SU-DHL-6 (cell line): Measurements from ENCODE around the gene TRIM2.

Source experiments
- H2AFZ ChIP-seq: fragments of 200-600 bp; sonication (generic); 2 replicates; pipeline ENCODE4 v1.6.1; 2014; ENCODE audit warnings: low read depth, mild to moderate bottlenecking, moderate library complexity, mixed read lengths, antibody characterized with exemption, low read length; ENCODE audit not compliant: severe bottlenecking
- H3F3A ChIP-seq: fragments of 200-600 bp; shearing (Covaris generic); 2 replicates; pipeline ENCODE4 v1.6.0; 2016; ENCODE audit warnings: antibody characterized with exemption, mild to moderate bottlenecking; ENCODE audit not compliant: insufficient read depth
- H3K27ac ChIP-seq: fragments of 200-600 bp; sonication (generic); 2 replicates; pipeline ENCODE4 v1.5.1; 2016; ENCODE audit warnings: low read depth, mild to moderate bottlenecking, low read length, moderate library complexity, mixed read lengths
- H3K27me3 ChIP-seq: fragments of 200-600 bp; sonication (generic), shearing (Covaris generic); 2 replicates; pipeline ENCODE4 v1.6.0; 2014; ENCODE audit warnings: mild to moderate bottlenecking, low read length
- H3K36me3 ChIP-seq: fragments of 200-600 bp; sonication (generic); 2 replicates; pipeline ENCODE4 v1.6.1; 2014; ENCODE audit warnings: mild to moderate bottlenecking, low read length, mixed read lengths
- H3K4me2 ChIP-seq: fragments of 300-600, 200-600 bp; shearing (Covaris generic), sonication (generic); 2 replicates; pipeline ENCODE4 v1.6.0; 2014; ENCODE audit warnings: low read length, low read depth, mild to moderate bottlenecking; ENCODE audit not compliant: poor library complexity, severe bottlenecking
- H3K4me3 ChIP-seq: fragments of 200-600 bp; sonication (generic); 2 replicates; pipeline ENCODE4 v1.5.1; 2014; ENCODE audit warnings: antibody characterized with exemption, low read length, mild to moderate bottlenecking, mixed read lengths; ENCODE audit not compliant: insufficient read depth, poor library complexity, severe bottlenecking
- H3K79me2 ChIP-seq: fragments of 200-600 bp; sonication (generic); 2 replicates; pipeline ENCODE4 v1.6.1; 2014; ENCODE audit warnings: mild to moderate bottlenecking, low read length, moderate library complexity; ENCODE audit not compliant: insufficient read depth
- H3K9ac ChIP-seq: fragments of 200-600 bp; sonication (generic); 2 replicates; pipeline ENCODE4 v1.7.0; 2014; ENCODE audit warnings: mild to moderate bottlenecking, low read length
- H3K9me2 ChIP-seq: fragments of 200-600 bp; sonication (generic); replicated peaks from 2 replicates; pipeline ENCODE4 v1.6.1; 2014; ENCODE audit warnings: low read length; ENCODE audit not compliant: insufficient read depth
- H3K9me3 ChIP-seq: fragments of 200-600 bp; sonication (generic); 2 replicates; pipeline ENCODE4 v1.6.1; 2014; ENCODE audit warnings: low read length, mixed read lengths; ENCODE audit not compliant: insufficient read depth
- H4K20me1 ChIP-seq: fragments of 200-600 bp; sonication (generic); 2 replicates; pipeline ENCODE4 v1.6.1; 2014; ENCODE audit warnings: low read depth, mild to moderate bottlenecking, antibody characterized with exemption, low read length, moderate library complexity, mixed read lengths
- EZH2phosphoT487 ChIP-seq: fragments of 200-600 bp; sonication (generic), shearing (Covaris generic); conservative IDR thresholded peaks from 2 replicates; pipeline ENCODE4 v1.6.1; 2018; ENCODE audit warnings: mild to moderate bottlenecking, antibody characterized with exemption, low read length, moderate library complexity, mixed read lengths
- TF ChIP-seq, protein P1 (sequence below): fragments of 200-600 bp; sonication (generic); IDR thresholded peaks from one replicate; pipeline ENCODE4 v1.5.1; 2017; ENCODE audit warnings: antibody characterized with exemption, mild to moderate bottlenecking, low read length, moderate library complexity; ENCODE audit not compliant: insufficient read depth, poor library complexity, severe bottlenecking

Gene TRIM2

GRCh38 chr4:153189016-153189801 is 15.0 kb upstream of the TRIM2 start:
- H3K27ac ChIP-seq: no peak overlapping the region
- H3K4me3 ChIP-seq: no peak overlapping the region
- H3K36me3 ChIP-seq: no peaks in the 10 kb centered on the region
- H3K9ac ChIP-seq: no peak overlapping the region
- H3K4me2 ChIP-seq: no peak overlapping the region
- no peaks in the 10 kb centered on the region for H3K9me2 ChIP-seq
- TF ChIP-seq, protein P1, sequence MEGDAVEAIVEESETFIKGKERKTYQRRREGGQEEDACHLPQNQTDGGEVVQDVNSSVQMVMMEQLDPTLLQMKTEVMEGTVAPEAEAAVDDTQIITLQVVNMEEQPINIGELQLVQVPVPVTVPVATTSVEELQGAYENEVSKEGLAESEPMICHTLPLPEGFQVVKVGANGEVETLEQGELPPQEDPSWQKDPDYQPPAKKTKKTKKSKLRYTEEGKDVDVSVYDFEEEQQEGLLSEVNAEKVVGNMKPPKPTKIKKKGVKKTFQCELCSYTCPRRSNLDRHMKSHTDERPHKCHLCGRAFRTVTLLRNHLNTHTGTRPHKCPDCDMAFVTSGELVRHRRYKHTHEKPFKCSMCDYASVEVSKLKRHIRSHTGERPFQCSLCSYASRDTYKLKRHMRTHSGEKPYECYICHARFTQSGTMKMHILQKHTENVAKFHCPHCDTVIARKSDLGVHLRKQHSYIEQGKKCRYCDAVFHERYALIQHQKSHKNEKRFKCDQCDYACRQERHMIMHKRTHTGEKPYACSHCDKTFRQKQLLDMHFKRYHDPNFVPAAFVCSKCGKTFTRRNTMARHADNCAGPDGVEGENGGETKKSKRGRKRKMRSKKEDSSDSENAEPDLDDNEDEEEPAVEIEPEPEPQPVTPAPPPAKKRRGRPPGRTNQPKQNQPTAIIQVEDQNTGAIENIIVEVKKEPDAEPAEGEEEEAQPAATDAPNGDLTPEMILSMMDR: no peak
- TF ChIP-seq EZH2phosphoT487: no peak
- no peaks in the 10 kb centered on the region for H4K20me1 ChIP-seq
- H3K9me3 ChIP-seq: no peaks in the 10 kb centered on the region
- no peaks in the 10 kb centered on the region for H3K79me2 ChIP-seq
- no peaks in the 10 kb centered on the region for H3F3A ChIP-seq
- H3K27me3 ChIP-seq: no peaks in the 10 kb centered on the region
- no peak overlapping the region for H2AFZ ChIP-seq

- Histone ChIP-seq H3K36me3 (no peaks in the 10 kb centered on the region), H3F3A (no peaks in the 10 kb centered on the region), H2AFZ (no peak overlapping the region), H3K27me3 (no peaks in the 10 kb centered on the region), H3K9ac (no peak overlapping the region), H3K9me3 (no peaks in the 10 kb centered on the region), H3K27ac (no peak overlapping the region), H3K4me3 (no peak overlapping the region), H3K4me2 (no peak overlapping the region), H4K20me1 (no peaks in the 10 kb centered on the region), H3K79me2 (no peaks in the 10 kb centered on the region), H3K9me2 (no peaks in the 10 kb centered on the region)
- no peak for TF ChIP-seq EZH2phosphoT487
- TF ChIP-seq, protein P1: no peak
These were observed 12.4 kb upstream of the TRIM2 start for GRCh38 chr4:153191795-153192363.

GRCh38 chr4:153197301-153197700 is 6.9 kb upstream of the TRIM2 start:
- H4K20me1 ChIP-seq: no peaks in the 10 kb centered on the region
- H3K36me3 ChIP-seq: no peaks in the 10 kb centered on the region
- H3K9me2 ChIP-seq: no peaks in the 10 kb centered on the region
- no peaks in the 10 kb centered on the region for H3F3A ChIP-seq
- TF ChIP-seq, protein P1: no peak
- no peak for TF ChIP-seq EZH2phosphoT487
- no peak overlapping the region for H3K9ac ChIP-seq
- no peak overlapping the region for H2AFZ ChIP-seq
- no peak overlapping the region for H3K27ac ChIP-seq
- H3K4me2 ChIP-seq: no peak overlapping the region
- H3K79me2 ChIP-seq: no peaks in the 10 kb centered on the region
- H3K9me3 ChIP-seq: no peaks in the 10 kb centered on the region
- no peaks in the 10 kb centered on the region for H3K27me3 ChIP-seq
- no peak overlapping the region for H3K4me3 ChIP-seq
